DMS153 (cell line): ENCODE measurements around the gene CCDC63.
"Not testable (repeated sequence)": the region's sequence is repeated elsewhere in the genome, so short reads cannot be mapped to it uniquely, and the experiment has no call there.

ENCODE experiments used
- DNase-seq: peaks from one replicate; lab custom pipeline; 2025; lab: John Stamatoyannopoulos, UW

The CCDC63 gene

DNA sequence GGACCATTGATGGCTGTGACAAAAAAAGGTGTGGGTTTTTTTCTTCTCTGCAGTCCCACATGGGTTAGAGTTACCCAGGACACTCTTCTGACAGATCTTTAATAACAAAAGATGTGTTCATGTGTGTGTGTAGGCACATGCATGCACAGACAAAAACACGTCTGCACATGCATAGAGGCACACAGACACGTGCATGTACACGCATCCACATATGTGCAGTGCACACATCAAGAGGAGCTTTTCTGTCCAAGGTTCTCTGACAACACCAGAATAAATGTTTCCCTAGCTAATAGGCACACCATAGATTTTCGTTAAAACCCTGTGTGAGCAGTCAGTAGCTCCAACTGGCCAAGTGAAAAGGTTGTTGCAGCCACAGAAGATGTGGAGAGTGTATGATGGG is 76.4 kb downstream of the CCDC63 start:
- DNase-seq: no peak

GRCh38 chr12:110923692-110924334 is 77.0 kb downstream of the CCDC63 start:
- DNase-seq: no peak

- DNase-seq: no peak
These were observed 80.8 kb downstream of the CCDC63 start for GRCh38 chr12:110927546-110927945.

DNA sequence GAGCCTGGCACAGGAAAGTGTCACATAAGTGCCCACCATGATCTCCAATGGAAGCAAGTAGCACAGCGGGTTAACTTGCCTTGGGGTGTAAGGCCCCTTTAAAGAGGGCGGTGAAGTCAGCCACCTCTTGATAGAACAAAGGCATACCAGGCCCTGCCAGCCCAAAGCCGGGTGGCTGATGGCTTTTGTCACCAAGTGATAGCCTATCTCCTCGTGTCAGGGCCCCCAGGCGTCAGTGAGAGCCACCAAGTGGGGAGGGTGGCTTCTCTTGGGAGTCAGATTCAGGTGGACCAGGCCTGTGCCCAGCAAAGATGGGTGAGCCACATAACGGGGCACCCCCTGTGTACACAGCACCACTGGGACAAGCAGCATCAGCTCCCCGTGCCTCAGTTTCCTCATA is 81.9 kb downstream of the CCDC63 start:
- no peak for DNase-seq

GRCh38 chr12:110929818-110930217 is 83.0 kb downstream of the CCDC63 start:
- no peak for DNase-seq

- DNase-seq: no peak
These were observed 83.8 kb downstream of the CCDC63 start for GRCh38 chr12:110930348-110931314.

DNA sequence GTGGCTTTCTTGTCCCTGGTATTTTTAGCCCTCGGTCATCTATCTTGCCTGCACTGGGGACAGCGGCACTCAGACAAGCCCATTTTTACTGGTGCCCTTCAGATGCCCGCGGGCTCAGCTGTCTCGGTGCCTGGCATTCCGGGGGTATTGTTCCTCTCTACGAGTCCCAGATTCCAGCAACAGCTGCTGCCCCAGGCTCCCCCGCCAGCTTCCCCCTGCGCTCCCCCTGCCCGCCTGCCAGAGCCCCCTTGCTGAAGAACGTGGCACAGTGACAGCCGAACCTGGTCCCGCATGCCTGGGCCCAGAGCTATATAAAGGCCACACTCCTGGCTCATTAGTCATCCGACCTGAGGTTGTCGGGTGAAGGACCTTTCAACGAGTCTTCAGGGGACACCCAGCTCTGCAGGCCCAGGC is 84.5 kb downstream of the CCDC63 start:
- DNase-seq: no peak

- no peak for DNase-seq
These were observed 85.3 kb downstream of the CCDC63 start for GRCh38 chr12:110932046-110932445.

- DNase-seq: no peak
These were observed 86.7 kb downstream of the CCDC63 start for GRCh38 chr12:110933326-110933974.

DNA sequence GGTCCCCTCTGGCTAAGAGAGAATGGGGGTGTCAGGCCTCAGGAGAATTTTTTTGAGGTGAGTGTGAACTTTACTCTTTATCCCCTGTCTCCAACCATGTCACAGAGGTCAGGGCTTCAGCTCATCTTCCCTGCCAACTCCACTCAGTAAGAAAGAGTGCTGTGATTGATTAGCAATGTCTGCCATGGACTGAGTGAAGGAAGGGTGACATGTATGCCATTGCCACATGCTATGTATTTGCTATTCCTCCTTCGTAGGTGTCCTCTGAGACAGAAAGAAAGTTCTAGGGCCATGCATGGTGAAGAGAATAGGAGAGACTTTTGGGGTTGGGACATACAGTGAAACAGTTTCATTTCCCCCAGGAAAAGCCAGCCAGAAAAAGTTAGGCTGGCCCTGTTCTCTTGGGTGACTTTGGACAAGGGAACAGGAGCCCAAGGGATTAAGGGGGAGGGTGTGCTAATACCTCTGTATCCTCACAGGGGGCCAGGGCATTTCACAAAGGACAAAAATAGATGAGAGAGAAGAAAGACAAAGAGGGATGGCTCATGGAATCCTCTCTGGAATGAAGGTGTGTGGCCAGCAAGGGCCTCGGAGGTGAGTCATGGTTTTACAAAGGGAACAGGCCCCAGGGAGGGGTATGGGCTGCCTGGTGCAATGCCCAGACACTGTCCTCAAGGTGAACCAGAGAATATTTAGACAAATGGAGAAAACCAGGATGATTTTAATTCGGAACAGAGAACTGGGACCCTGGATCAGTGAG is 87.5 kb downstream of the CCDC63 start:
- no peak for DNase-seq

DNA sequence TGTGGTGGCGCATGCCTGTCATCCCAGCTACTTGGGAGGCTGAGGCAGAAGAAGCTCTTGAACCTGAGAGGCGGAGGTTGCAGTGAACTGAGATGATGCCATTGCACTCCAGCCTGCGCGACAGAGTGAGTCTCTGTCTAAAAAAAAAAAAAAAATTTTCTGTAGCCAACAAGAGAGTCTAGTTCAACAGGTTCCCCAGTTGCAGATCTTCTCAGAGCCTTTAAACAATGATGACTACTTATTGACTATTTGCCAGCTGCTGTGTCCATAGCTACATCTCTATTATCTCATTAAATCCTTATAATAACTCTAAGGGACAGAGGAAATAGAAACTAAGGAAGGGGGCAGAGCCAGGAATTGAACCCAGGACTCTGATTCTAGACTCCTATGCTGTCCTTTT is 88.8 kb downstream of the CCDC63 start:
- DNase-seq: no peak

DNA sequence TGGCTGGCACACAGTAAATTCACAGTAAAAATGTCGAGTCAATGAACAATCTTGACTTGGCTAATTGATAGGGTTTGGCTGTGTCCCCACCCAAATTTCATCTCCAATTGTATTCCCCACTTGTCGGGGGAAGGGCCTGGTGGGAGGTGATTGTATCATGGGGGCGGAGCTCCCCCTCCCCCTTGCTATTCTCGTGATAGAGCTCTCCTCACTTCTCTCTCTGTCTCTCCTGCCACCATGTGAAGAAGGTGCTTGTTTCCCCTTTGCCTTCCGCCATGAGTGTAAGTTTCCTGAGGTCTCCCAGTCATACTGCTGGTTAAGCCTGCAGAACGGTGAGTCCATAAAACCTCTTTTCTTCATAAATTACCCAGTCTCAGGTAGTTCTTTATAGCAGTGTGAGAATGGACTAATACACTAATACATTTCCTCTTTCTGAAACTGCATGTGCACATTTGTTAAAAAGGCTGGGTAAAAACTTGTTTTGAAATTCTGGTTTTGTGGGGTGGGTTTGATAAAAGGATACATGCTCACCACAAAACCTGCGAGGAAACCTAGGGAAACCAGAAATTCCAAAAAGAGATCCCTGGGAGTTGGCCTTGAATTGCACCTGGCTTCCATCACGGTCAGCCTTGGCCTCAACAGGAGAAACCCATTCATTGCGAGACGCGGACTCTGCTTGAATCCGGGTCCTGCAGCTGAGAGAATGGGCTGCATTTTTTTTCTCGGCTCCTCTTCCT is 89.7 kb downstream of the CCDC63 start:
- no peak for DNase-seq

DNA sequence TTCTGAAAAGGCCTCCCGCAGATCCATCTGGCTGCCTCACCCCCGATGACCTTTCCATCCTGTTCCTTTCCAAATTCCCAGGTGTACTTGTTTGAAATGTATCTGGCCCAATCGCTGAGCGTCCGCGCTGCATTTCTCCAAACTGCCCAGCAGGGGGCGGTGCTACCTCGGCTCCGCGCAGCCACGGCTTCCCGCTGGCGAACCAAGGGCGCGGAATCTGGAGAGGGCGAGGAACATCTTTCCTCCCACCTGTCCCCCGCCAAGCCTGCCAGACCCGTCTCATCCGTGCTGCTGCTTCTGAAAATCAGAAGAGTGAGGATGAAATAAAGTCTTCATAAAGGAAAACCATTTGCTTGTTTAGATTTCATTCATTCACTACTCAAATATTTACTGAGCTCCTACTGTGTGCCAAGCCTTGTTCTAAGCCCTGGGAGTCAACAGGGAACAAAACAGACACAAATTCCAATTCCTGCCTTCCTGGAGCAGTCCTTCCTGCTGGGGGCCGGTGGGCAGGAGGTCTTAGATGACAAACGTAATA is 90.4 kb downstream of the CCDC63 start:
- no peak for DNase-seq

GRCh38 chr12:110940296-110940695 is 93.5 kb downstream of the CCDC63 start:
- no peak for DNase-seq

DNA sequence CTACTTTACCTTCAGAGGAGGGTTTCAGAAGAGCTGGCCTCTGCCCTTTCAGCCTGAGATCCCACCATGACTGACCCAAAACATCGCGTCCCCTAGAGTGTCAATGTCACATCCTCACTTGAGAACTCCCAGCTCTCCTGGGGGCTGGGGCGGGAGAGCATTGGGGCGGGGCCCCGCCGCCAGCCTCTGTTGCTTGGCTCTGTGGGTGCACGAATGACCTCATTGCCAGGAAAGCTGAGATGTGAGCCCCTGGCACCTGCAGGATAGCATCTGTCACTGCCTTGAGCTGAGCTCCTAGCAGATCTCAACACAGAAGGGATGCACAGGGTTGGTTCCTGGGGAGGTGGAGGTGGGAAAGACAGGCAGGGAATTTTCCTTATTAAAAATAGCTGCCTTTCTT is 94.1 kb downstream of the CCDC63 start:
- DNase-seq: no peak

GRCh38 chr12:110941391-110941790 is 94.6 kb downstream of the CCDC63 start:
- DNase-seq: no peak

- no peak for DNase-seq
These were observed 96.6 kb downstream of the CCDC63 start for GRCh38 chr12:110943373-110943772.

DNA sequence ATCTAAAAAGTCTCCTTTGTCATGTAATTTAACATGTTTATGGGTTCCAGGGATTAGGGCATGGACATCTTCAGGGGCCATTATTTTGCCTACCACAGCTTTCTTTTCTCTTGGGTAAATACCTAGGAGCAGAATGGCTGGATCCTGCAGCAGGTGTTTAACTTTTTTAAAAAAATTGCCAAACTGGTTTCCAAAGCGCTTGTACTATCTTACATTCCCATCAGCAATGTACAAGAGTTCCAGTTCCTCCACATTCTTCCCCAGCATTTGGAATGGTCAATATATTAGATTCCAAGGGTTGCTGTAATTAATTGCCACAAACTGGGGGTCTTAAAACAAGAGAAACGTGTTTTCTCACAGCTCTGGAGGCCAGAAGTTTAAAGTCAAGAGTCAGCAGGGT is 101.3 kb downstream of the CCDC63 start:
- no peak for DNase-seq

DNA sequence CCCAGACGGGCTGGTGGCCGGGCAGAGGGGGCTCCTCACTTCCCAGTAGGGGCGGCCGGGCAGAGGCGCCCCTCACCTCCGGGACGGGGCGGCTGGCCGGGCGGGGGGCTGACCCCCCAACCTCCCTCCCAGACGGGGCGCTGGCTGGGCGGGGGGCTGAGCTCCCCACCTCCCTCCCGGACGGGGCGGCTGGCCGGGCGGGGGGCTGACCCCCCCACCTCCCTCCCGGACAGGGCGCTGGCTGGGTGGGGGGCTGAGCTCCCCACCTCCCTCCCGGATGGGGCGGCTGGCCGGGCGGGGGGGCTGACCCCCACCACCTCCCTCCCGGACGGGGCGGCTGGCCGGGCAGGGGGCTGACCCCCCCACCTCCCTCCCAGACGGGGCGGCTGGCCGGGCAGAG is 103.7 kb downstream of the CCDC63 start:
- not testable (repeated sequence) for DNase-seq

DNA sequence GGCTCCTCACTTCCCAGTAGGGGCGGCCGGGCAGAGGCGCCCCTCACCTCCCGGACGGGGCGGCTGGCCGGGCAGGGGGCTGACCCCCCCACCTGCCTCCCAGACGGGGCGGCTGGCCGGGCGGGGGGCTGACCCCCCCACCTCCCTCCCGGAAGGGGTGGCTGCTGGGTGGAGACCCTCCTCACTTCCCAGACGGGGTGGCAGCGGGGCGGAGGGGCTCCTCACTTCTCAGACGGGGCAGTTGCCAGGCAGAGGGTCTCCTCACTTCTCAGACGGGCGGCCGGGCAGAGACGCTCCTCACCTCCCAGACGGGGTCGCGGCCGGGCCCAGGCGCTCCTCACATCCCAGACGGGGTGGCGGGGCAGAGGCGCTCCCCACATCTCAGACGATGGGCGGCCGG is 104.1 kb downstream of the CCDC63 start:
- DNase-seq: not testable (repeated sequence)
